GM21723 (cell line): Measurements from ENCODE around the gene GOLGA6L10.
"Not testable (repeated sequence)": the region's sequence is repeated elsewhere in the genome, so short reads cannot be mapped to it uniquely, and the experiment has no call there.

Experiments used
- ATAC-seq: cut with Tn5 transposase; IDR thresholded peaks from one replicate; pipeline ENCODE4 v1.9.1; 2021; ENCODE audit warnings: mild to moderate bottlenecking, moderate library complexity; ENCODE audit not compliant: unreplicated experiment

The GOLGA6L10 gene

DNA sequence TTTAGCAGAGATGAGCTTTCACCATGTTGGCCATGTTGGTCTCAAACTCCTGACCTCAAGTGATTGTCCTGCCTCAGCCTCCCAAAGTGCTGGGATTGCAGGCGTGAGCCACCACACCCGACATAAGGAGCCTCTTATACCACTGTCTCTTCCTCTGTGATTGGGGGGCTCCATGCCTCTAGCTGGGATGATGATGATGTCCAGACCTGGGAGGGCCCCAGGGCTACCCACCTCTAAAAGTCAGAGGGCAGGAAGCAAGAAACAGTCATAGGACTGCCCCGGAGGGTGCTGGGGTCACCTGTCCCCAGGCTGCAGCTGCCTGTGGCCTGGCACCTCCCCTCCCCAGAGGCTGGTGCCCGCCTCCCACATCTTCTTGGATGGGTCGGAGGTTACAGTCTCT lies 5.4 kb downstream of the GOLGA6L10 start:
- not testable (repeated sequence) for ATAC-seq

DNA sequence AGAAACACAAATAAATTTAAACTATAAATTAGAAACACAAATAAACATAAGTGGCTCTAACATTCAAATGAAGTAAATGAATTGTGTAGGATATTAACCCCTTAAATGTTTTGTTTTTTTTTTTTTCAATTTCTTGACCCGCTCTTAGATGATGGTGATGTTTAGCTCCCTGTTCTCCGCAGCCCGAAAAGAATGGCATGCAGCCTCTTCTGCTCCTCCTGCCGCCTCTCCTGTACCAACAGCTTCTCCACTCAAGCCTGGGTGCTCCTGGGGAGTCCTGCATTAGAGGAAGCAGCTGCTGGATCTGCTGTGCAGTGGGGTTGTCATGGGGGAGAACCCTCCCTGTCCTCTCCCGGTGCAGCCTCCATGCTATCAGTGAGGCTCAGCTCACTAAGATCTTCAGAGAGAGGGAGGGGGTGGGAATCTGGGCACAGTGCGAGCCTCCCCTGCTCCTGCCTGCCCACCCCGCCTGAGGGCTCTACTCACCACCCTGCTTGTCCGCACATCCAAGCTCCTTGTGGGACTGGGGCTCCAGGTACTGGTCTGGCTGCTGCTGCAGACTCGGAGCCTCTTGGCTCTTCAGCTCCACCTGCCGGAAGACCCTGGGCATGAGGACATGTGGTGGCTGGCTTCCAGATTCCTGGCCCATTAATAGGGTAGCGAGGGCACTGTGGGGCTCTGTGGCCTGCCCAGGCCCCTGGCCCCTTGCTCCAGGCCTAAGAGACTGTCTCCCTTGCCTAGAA lies 6.5 kb downstream of the GOLGA6L10 start:
- ATAC-seq = not testable (repeated sequence)

DNA sequence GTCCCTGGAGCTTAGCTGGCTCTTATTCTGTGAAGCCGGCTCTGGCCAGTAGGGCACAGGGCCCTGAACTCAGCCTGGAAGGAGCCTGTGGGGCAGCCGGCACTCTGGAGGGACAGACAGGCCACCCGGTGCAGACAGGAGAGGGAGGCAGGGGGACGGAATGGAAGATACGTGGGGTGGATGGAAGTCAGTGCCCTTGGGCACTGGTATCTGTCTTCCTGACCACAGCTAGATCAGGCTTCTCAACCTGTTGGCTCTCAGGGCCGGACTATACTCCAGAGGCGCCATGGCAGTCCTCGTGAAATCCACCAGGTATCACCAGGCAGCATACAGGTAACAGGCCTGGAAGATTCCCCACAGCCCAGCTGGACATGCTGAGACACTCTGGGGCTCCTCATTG lies 10.7 kb downstream of the GOLGA6L10 start:
- not testable (repeated sequence) for ATAC-seq

DNA sequence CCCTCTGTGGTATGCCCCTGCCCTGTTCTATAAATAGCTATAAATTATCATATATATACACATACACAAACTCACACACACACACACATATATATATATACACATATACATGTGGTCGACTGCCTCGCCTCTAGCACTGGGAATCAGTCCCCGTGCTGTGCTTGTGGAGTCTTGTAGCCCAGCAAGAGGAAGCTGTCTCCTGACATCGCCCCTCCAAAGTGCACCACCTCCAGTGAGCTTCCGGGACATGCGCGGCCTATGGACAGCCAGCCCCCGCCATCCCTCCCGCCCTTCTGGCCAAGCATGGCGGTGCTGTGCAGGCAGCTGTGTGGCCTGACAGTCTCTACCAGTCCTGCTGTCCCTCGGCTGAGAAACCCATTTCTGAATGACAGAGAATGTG lies 11.2 kb downstream of the GOLGA6L10 start:
- not testable (repeated sequence) for ATAC-seq

DNA sequence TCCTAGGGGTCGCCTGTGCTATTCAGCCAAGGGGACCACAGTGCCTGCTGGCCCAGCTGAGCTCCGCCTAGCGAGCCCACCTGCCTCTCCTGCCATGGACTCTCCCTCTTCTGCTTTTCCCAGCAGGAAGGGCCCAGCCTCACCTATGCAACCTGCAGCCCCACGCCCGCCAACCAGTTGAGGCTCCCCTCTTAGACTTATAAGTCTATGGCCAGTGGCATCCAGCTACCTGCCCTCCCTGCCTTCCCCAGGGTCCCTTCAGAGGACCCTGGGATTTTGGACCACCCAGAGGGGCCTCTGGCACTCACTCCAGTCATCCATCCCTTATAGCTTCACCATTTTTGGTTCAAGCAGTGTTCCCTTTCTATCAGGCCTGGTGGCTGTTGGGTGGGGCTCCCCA lies 12.2 kb downstream of the GOLGA6L10 start:
- ATAC-seq = not testable (repeated sequence)

DNA sequence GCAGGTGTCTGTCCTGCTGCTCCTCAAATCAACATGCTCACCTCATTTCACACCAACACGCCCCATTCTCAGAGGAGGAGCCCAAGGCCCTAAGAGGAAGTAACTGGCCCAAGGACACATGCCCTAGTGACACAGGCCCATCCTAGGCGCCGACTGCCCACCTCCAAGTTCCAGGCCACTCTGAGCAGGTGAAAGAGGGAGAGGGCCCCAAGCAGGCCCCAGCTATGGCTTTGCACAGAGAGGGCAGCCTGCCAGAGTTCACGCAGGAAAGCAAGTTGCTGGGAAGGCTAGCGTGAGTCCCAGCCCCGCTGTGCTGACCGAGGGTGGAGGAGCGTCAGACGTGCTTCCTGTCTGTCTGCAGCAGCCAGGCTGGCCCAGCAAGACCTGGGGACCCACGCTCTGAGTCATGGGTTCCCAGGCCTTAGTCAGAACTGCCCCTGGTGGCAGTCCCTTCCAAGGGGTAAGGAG lies 13.1 kb downstream of the GOLGA6L10 start:
- ATAC-seq = not testable (repeated sequence)

DNA sequence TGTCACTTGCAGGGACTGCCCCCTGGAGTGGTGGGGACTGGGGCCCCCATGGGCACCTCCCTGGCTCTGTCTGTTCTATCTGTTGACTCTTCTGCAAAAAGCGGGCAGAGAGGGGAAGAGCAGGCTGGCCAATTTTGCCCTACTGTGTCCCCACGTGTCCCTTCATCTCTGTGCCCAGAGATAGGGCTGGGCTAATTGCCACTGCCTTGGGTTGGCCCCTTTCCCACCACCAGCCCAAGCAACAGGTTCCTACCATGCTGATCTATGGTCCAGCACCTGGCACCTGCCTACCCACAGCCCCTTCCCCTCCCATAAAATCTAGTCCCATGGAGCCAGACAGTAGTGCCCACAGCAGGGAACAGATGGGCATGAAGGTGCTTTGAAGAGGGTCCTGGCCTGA lies 14.3 kb downstream of the GOLGA6L10 start:
- ATAC-seq = not testable (repeated sequence)

DNA sequence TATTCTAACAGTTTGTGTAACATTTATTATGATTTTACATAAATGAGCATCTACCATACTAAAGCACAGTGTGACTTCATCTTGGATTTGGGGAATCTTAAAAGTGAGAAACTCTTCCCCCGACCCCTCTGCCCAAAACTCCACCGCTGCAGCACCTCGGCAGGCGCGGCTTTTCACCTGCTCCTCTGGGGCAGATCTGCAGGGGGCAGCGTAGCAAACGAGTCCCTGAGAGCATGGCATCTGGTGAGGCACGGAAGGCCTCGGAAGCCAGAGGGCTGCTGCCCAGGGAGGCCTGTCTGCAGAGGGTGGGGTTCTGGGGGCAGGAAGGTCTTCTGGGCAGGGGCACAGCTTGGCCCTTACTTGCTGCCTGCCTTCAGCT lies 14.7 kb downstream of the GOLGA6L10 start:
- not testable (repeated sequence) for ATAC-seq

DNA sequence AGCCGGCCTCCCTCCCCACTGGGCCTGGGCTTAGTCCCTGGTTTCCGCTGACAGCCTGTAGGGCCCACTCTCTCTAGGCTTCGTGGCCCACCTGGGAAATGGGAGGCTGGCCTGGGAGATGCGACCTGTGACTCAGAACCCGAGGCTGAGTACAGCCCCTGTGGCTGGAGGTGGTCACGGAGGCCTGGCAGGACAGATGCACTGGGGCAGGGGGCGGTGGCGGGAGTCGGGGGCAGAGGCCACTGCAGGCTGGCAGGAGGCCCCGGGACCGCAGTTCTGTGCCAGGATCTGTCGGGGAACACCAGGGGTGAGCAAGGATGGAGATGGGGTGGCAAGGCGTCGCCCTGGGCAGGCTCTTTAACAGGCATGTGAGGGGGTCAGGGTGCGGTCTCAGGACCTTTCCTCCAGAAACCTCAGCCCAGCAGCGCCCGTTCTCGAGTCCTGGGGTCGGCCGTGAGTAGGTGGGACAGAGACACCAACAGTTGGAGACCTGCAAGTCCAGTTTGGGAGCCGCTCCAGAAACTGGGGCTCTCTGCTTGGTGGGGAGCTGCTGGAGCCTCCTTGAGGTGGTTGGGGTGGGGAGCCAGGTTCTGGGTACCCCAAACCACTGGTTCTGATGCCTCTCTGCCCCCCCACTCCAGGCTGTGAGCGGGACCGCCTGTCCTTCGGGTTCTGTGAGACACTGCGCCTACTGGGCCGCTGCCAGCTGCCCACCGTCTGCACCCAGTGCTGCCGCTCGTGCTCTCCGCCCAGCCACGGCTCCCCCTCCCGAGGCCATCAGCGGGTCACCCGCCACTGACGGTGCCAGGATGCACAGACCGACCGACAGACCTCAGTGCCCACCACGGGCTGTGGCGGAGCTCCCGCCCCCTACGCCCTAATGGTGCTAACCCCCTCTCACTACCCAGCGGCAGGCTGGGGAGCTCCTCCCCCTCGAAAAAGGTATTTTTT lies 15.4 kb downstream of the GOLGA6L10 start:
- not testable (repeated sequence) for ATAC-seq

DNA sequence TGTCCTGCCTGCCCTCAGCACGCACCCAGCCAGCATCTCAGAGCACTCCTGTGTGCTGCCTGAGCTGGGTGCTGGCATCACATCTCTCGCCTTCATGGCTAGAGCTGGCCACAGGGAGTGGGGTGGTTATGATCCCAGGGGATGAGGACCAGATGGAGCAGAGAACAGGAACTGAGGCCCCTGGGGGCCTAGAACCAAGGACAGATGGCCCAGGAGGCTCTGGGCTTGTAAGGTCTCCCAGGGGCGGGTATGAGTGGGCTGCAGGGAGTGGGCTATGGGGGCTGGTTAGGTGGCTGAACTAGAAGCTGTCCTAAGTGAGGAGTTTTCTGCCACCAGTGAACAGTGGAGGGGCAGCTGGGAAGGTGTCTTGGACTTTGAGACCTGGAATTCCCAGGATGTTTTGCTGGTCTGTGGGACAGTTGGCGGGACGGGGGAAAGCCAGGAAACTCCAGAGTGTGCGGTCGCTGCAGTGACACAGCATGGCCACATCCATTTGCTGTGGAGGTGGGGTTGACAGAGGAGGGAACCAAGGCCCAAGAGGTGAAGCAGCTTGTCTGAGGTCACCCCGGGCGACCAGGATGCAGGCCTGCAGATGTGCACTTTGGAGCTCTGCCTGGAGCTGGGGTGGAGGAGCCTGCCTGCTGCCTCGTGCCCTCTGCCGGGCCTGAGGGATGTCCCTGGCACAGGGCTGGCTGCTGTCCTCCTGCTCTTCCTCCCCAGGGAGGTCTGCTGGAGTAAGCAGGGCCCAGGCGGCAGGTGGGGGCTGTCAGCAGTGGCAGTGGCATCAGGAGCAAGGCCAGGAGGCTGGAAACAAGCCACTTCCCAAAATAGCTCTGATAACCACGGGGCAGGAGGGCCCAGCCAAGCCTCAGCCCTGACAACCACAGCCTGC lies 16.3 kb downstream of the GOLGA6L10 start:
- not testable (repeated sequence) for ATAC-seq

DNA sequence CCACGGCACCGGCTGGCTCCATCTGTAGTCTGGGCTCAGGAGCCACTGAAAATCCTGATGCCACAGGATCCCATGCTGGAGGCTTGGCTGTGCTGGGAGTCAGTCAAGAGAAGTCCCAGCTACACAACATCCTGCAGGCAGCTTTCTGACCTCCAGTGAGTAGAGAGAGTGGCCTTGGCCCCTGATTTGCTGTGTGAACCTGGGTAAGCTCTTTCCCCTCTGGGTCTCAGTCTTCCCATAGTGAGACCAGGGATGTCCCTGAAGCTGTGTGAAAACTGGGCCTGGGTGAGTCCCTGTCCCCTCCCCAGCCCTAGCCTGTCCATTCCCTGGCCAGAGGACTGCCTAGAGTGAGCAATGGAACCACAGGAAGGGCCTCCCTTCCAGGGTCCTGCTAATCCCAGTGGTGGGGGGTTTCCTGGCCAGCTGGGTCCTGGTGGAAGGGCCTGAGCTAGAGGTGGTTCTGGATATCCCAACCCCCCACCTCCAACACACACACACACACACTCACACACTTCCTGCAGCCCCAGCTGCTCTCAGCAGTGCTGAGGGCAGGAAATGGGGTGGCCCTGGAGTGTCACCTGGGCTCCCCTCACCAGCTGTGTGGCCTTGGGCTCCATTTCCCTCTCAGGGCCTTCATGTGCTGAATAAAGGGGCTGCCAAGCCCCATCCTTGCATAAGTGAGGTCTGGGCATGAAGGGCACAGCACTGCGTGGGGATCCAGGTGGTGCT lies 17.5 kb downstream of the GOLGA6L10 start:
- peak; percentile 59 for ATAC-seq

DNA sequence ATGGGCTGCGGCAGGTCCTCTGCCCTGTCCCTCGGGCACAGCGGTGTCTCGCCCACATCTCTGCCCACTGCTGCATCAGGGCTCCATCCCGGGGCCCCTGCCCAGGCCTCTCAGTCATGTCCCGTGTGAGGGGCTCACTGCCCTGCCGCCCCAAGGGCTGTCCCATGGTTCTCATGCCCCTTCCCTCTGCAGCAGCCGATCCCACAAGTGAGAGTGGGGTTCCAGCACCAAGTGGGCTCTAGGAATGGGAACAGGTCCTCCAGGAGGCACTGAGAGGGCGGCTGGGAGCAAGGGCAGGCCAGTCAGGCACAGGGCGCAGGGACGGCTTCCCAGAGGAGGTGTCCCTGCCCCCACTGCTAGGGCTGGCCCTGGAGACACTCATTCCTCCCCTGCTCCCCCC lies 18.4 kb downstream of the GOLGA6L10 start:
- ATAC-seq = not testable (repeated sequence)

DNA sequence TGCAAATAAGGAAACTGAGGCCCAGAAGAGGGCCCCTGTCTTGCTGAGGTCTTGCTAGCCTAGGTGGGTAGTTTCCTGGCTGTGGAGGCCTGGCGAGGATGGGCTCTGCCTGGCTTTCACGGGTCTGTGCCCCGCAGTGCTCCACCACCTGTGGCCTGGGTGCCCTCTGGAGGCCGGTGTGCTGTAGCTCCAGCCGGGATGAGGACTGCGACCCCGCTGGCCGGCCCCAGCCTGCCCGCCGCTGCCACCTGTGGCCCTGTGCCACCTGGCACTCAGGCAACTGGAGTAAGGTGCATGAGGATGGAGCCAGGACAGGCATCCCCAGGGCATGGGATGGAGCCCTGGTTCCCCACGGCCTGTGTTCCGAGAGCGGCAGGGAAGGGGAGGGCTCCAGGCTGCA lies 20.2 kb downstream of the GOLGA6L10 start:
- not testable (repeated sequence) for ATAC-seq

DNA sequence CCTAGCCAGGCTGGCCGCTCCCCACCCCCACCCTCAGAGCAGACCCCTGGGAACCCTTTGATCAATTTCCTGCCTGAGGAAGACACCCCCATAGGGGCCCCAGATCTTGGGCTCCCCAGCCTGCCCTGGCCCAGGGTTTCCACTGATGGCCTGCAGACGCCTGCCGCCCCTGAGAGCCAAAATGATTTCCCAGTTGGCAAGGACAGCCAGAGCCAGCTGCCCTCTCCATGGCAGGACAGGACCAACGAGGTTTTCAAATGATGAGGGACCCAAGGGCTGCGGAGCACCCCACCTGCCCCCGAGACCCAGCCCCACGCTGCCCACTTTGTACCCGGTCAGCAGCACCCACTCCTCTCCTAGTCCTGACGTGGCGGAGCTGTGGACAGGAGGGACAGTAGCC lies 21.9 kb downstream of the GOLGA6L10 start:
- ATAC-seq = not testable (repeated sequence)

DNA sequence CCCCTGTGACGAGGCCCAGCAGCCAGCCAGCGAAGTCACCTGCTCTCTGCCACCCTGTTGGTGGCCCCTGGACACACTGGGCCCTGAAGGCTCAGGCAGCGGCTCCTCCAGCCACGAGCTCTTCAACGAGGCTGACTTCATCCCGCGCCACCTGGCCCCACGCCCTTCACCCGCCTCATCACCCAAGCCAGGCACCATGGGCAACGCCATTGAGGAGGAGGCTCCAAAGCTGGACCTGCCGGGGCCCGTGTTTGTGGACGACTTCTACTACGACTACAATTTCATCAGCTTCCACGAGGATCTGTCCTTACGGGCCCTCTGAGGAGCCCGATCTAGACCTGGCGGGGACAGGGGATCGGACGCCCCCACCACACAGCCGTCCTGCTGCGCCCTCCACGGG lies 22.4 kb downstream of the GOLGA6L10 start:
- ATAC-seq = not testable (repeated sequence)

DNA sequence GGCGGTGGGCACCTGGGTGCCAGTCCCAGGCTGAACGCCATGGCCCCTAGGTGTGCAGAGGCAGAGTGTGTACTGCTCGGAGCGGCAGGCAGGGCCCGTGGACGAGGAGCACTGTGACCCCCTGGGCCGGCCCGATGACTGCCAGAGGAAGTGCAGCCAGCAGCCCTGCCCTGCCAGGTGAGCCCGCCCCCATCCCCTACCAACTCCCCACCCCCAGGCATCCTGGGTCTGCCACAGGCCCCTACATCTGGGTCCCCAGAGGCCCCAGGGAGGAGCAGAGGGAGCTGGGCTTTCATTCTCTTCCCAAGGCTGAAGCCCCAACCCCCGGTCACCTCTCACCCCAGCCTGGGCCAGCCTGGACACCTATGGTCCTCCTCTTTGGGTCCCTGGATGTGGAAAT lies 23.6 kb downstream of the GOLGA6L10 start:
- not testable (repeated sequence) for ATAC-seq

DNA sequence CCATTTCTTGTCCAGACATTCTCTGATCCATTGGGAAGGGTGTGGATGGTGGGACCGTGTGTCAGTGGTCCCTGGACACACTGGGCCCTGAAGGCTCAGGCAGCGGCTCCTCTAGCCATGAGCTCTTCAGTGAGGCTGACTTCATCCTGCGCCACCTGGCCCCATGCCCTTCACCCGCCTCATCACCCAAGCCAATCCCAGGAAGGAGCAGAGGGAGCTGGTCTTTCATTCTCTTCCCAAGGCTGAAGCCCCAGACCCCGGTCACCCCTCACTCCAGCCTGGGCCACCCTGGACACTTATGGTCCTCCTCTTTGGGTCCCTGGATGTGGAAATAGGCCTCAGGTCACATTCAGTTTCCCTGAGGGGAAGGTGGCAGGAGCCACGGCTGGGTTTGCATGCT lies 24.4 kb downstream of the GOLGA6L10 start:
- ATAC-seq = not testable (repeated sequence)

DNA sequence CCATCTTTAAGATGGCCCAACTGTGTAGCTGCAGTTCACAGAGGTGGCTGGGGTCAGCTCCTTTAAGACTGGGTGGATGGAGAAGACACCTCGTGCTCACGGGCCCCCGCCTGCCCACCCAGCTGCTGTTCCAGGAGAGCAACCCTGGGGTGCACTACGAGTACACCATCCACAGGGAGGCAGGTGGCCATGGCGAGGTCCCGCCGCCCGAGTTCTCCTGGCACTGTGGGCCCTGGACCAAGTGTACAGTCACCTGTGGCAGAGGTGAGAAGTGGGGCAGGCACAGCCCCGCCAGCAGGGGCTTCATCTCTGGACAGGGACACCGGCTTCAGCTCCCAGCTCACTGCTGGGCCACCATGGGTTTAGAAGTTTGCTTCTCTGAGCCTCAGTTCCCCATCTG lies 26.8 kb downstream of the GOLGA6L10 start:
- ATAC-seq = not testable (repeated sequence)

DNA sequence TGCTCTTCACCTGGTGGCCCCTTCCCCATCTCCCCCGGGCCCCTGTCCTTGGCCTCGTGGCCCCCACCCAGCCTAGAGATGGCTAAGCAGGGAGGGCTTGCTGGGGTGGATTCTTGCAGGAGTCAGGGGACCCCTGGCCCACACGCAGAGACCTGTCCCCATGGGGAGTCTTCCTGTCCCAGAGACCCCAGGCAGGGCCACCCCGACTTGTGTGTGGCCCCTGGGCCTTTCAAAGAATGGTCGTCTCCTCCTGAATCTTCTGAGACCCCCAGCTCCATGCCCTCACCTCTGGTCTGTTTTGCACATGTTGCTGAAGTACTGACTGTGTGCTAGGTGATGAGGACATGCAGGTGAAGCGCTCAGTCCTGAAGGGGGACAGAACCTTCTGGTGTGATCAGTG lies 28.4 kb downstream of the GOLGA6L10 start:
- not testable (repeated sequence) for ATAC-seq
